Uterus (tissue), 4 donors: ENCODE measurements around the gene ING3. TPM values are rescaled to one million over a fixed set of nuclear protein-coding genes. Genes with fewer than 3 reads are reported as not detected.

Experiments used
- DNase-seq, 2 donors: peaks; one replicate each; pipeline ENCODE4 v3.0.0-alpha.2; 2019 to 2020
- H3K27ac ChIP-seq, 2 donors: fragments of 200-600 bp; sonication (generic); 1 replicate in 1 of 2; 2 replicates in 1 of 2; pipeline ENCODE4 v1.5.1; 2016 to 2018
- H3K27me3 ChIP-seq, 2 donors: fragments of 200-600 bp; sonication (generic); one replicate each; pipeline ENCODE4 v1.5.1; 2018 to 2019; ENCODE audit warnings: control low read depth in 1 of 2
- H3K36me3 ChIP-seq, 2 donors: fragments of 200-600 bp; sonication (generic); one replicate each; pipeline ENCODE4 v1.5.1; 2019; ENCODE audit warnings: control low read depth in 1 of 2
- H3K4me1 ChIP-seq, 2 donors: fragments of 200-600 bp; sonication (generic); one replicate each; pipeline ENCODE4 v1.5.1; 2018 to 2019; ENCODE audit warnings: control low read depth in 1 of 2
- H3K4me3 ChIP-seq, 2 donors: fragments of 200-600 bp; sonication (generic); 1 replicate in 1 of 2; 2 replicates in 1 of 2; pipeline ENCODE4 v1.5.1; 2018 to 2019; ENCODE audit warnings: mild to moderate bottlenecking in 1 of 2
- H3K9me3 ChIP-seq, 2 donors: fragments of 200-600 bp; sonication (generic); one replicate each; pipeline ENCODE4 v1.5.1; 2019; ENCODE audit warnings: control low read depth in 1 of 2
- CTCF ChIP-seq, 4 experiments: fragments of 200-600 bp in 2 of 4; fragments of 450-650 bp in 2 of 4; sonication (generic) in 2 of 4; IDR thresholded peaks; one replicate each; pipeline ENCODE4 v1.5.1; 2016 to 2019; ENCODE audit warnings: antibody characterized with exemption in 4 of 4, mild to moderate bottlenecking in 2 of 4, moderate library complexity in 1 of 4
- POLR2A ChIP-seq, 2 donors: fragments of 450-650 bp; IDR thresholded peaks; one replicate each; pipeline ENCODE4 v1.6.1; 2016; ENCODE audit warnings: antibody characterized with exemption in 2 of 2, mild to moderate bottlenecking in 1 of 2, moderate library complexity in 1 of 2
- intact Hi-C: fragments of 100-400 bp; cut with DNase I; formaldehyde crosslinking; loops from one replicate; pipeline ENCODE4 v1.15.1; 2023; ENCODE audit warnings: low total_unique reads
- total RNA-seq, 4 donors: library from RNA; depleted of rRNA in 3 of 4; stranded (reverse); fragments of >200 nt in 3 of 4; gene quantifications; one replicate each; pipeline versions ENCODE4 v1.1.0 to v1.2.4, GENCODE V29; 2014 to 2023
- donor health status: DM: yes; HTN: yes; CAD: no.

ING3 gene
- total RNA-seq, 4 donors from 2014 or later = 16.4 to 37.7 (median 21.3) TPM

GRCh38 chr7:120941064-120941463, 9.5 kb upstream of the ING3 start:
- H3K4me3 ChIP-seq = no peak overlapping the region
- H3K4me1 ChIP-seq = no peaks in the 10 kb centered on the region
- no peak overlapping the region for H3K27ac ChIP-seq
- TF ChIP-seq POLR2A (IDR thresholded peaks at IDR 0.05) (no peak), CTCF (IDR thresholded peaks at IDR 0.05) (peak in 2 of 4 experiments; percentile 30 to 33)
- H3K9me3 ChIP-seq = no peaks in the 10 kb centered on the region
- intact Hi-C loops = no loop called here
- no peaks in the 10 kb centered on the region for H3K36me3 ChIP-seq
- no peak for DNase-seq
- H3K27me3 ChIP-seq = no peaks in the 10 kb centered on the region

GRCh38 chr7:120941856-120942255, 8.7 kb upstream of the ING3 start:
- Histone ChIP-seq H3K27me3 (no peaks in the 10 kb centered on the region), H3K9me3 (no peaks in the 10 kb centered on the region), H3K4me3 (no peak overlapping the region), H3K36me3 (no peaks in the 10 kb centered on the region), H3K27ac (no peak overlapping the region), H3K4me1 (no peaks in the 10 kb centered on the region)
- DNase-seq = peak in 1 of 2 donors; percentile 33
- TF ChIP-seq POLR2A (IDR thresholded peaks at IDR 0.05) = no peak
- no peak for TF ChIP-seq CTCF (IDR thresholded peaks at IDR 0.05)
- intact Hi-C loops = no loop called here

GRCh38 chr7:120942861-120943260, 7.7 kb upstream of the ING3 start:
- intact Hi-C loops = no loop called here
- no peaks in the 10 kb centered on the region for H3K9me3 ChIP-seq
- no peak for TF ChIP-seq POLR2A (IDR thresholded peaks at IDR 0.05)
- TF ChIP-seq CTCF (IDR thresholded peaks at IDR 0.05) = no peak

GRCh38 chr7:120944826-120945562, 5.6 kb upstream of the ING3 start:
- TF ChIP-seq POLR2A (IDR thresholded peaks at IDR 0.05) (no peak), CTCF (IDR thresholded peaks at IDR 0.05) (no peak)
- intact Hi-C loops = no loop called here
- Histone ChIP-seq H3K4me3 (no peak overlapping the region), H3K9me3 (no peaks in the 10 kb centered on the region), H3K27ac (peak overlapping the region in 1 of 2 donors; percentile 15), H3K27me3 (no peaks in the 10 kb centered on the region), H3K36me3 (no peaks in the 10 kb centered on the region), H3K4me1 (no peaks in the 10 kb centered on the region)
- DNase-seq = no peak

More at GRCh38 chr7:120942861-120943260, 7.7 kb upstream of the ING3 start:
- H3K4me1 ChIP-seq = no peaks in the 10 kb centered on the region
- H3K27ac ChIP-seq = no peak overlapping the region
- no peaks in the 10 kb centered on the region for H3K27me3 ChIP-seq
- no peaks in the 10 kb centered on the region for H3K36me3 ChIP-seq
- no peak for DNase-seq
- no peak overlapping the region for H3K4me3 ChIP-seq

GRCh38 chr7:120947980-120948379, 2.6 kb upstream of the ING3 start:
- no peaks in the 10 kb centered on the region for H3K27me3 ChIP-seq
- H3K4me3 ChIP-seq = no peak overlapping the region
- intact Hi-C loops = no loop called here
- no peaks in the 10 kb centered on the region for H3K9me3 ChIP-seq
- no peak for DNase-seq
- no peak for TF ChIP-seq CTCF (IDR thresholded peaks at IDR 0.05)
- TF ChIP-seq POLR2A (IDR thresholded peaks at IDR 0.05) = no peak
- H3K27ac ChIP-seq = no peak overlapping the region
- no peaks in the 10 kb centered on the region for H3K36me3 ChIP-seq
- peaks cover 0 to 7% of the 10 kb centered on the region in 2 donors for H3K4me1 ChIP-seq
